ENCODE data around the gene SNAP23. TPM values are rescaled to one million over a fixed set of nuclear protein-coding genes. Genes with fewer than 3 reads are reported as not detected.
A peak's percentile ranks its signal among the peaks of the same experiment; 100 is the strongest.

SNAP23 gene
- total RNA-seq (10 to 100 TPM; 21.9 to 42.2 (median 31.6) TPM), polyA plus RNA-seq (10 to 100 TPM; 12.9 to 17.4 (median 17.2) TPM)
- long read RNA-seq, donor 1, transcript SNAP23-201 (8 exons, 2,687 nt), result major isoform, 6 of 33 reads
- long read RNA-seq, donor 1, partial matches to known transcripts, result 0 of 33 reads
- long read RNA-seq, donor 1, other reads (novel, unspliced or antisense), result 27 of 33 reads
- long read RNA-seq, donor 2, transcript SNAP23-201 (8 exons, 2,687 nt), result major isoform, 13 of 77 reads
- long read RNA-seq, donor 2, partial matches to known transcripts, result 4 of 77 reads
- long read RNA-seq, donor 2, other reads (novel, unspliced or antisense), result 60 of 77 reads

GRCh38 chr15:42495361-42496212 is at the start of gene SNAP23:
Gene SNAP23, plus strand, starts transcription at chr15:42495634. Its CDS starts 16,213 bp downstream, at chr15:42511847.
- peak within 1 kb of the TSS; percentile 85 for H3K27ac ChIP-seq
- WGBS, 3 donors, result 0% methylated on average over 38 to 43 of the region's 43 CpGs
- H3K4me3 ChIP-seq, result peak within 1 kb of the TSS; percentile 90
- peaks cover 25% of the 10 kb centered on the region for H3K4me1 ChIP-seq
- DNase-seq (peak; percentile 94 to 96), ATAC-seq (peak; percentile 92 to 95 (median 94))
- intact Hi-C loops (cut with DNase I), result no loop called here
- no peaks in the 10 kb centered on the region for H3K27me3 ChIP-seq (ENCODE audit: insufficient read depth in 3 of 3, low read length in 2 of 3)
- TF ChIP-seq, protein P1, sequence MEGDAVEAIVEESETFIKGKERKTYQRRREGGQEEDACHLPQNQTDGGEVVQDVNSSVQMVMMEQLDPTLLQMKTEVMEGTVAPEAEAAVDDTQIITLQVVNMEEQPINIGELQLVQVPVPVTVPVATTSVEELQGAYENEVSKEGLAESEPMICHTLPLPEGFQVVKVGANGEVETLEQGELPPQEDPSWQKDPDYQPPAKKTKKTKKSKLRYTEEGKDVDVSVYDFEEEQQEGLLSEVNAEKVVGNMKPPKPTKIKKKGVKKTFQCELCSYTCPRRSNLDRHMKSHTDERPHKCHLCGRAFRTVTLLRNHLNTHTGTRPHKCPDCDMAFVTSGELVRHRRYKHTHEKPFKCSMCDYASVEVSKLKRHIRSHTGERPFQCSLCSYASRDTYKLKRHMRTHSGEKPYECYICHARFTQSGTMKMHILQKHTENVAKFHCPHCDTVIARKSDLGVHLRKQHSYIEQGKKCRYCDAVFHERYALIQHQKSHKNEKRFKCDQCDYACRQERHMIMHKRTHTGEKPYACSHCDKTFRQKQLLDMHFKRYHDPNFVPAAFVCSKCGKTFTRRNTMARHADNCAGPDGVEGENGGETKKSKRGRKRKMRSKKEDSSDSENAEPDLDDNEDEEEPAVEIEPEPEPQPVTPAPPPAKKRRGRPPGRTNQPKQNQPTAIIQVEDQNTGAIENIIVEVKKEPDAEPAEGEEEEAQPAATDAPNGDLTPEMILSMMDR (IDR thresholded peaks at IDR 0.05), result no peak
- peaks cover 0 to 2% of the 10 kb centered on the region in 2 donors for H3K36me3 ChIP-seq (ENCODE audit: insufficient read depth in 1 of 2, low read depth in 1 of 2)
- no peaks in the 10 kb centered on the region for H3K9me3 ChIP-seq

GRCh38 chr15:42447599-42447998 is 47.8 kb upstream of the SNAP23 start:
- H3K36me3 ChIP-seq (ENCODE audit: insufficient read depth in 1 of 2, low read depth in 1 of 2), result peaks cover 13 to 79% of the 10 kb centered on the region in 2 donors
- no peaks in the 10 kb centered on the region for H3K9me3 ChIP-seq
- DNase-seq (no peak), ATAC-seq (peak; percentile 76 to 86 (median 83))
- H3K27ac ChIP-seq, result peak overlapping the region; percentile 90
- H3K27me3 ChIP-seq (ENCODE audit: insufficient read depth in 3 of 3, low read length in 2 of 3), result no peaks in the 10 kb centered on the region
- peaks cover 61% of the 10 kb centered on the region for H3K4me1 ChIP-seq
- intact Hi-C loops (cut with DNase I), result no loop called here
- WGBS, 3 donors, result 36 to 50% (median 43%) methylated on average over 2 of the region's 2 CpGs
- H3K4me3 ChIP-seq, result peak overlapping the region; percentile 57
- TF ChIP-seq, protein P1 (IDR thresholded peaks at IDR 0.05), result no peak

DNA sequence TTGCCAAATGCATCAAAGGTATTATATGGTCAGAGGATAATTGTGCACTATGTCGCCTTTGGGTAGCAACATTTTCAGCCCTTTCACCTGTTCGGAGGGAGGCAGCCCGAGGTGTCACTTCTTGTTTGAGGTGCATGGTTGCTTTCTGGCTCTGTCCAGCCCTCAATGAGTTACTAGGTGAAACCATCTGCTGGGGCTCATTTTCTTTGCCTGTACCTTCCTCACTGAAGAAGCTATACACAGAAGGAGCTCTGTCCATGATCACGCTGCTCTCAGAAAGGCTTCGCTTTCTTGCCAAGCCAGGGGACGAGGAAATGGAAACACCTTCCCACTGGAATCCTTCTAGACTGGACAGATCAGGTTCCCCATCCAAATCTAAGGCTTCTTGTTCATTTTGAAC is 47.2 kb upstream of the SNAP23 start:
- peak overlapping the region; percentile 90 for H3K27ac ChIP-seq
- ATAC-seq, result peak in 3 of 4 donors; percentile 1 to 11 (median 3)
- peak overlapping the region; percentile 57 for H3K4me3 ChIP-seq

DNA sequence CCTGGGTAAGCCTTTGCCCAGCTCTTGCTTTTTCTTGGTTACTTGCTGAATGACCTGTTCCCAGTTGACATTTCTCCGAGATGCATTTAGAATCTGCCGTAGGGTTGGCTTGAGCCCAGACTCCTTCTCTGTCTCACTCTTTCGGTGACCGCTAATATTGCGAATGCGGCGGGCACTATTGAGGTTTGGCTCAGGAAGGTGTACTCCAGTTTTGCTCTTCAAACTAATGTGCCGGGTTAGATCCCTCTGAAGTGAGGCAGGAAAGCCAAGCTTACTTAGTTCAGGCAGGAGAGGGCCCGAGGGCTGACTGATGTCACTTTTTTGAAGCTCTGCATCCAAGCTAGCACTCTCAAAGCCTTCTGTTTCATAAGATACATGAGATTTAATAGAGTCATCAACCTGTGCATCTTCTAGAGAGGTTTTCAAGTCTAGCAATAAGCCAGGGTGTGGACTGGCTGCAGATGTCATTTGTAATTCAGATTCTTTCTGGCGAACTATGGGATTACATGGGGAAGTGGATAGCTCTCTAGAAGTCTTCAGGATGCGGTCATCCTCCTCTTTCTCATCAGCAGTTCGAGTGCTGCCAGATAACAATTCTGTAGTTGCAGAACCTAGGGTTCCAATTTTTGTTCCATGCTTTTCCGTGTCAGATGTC is 45.5 kb upstream of the SNAP23 start:
- Histone ChIP-seq H3K9me3 (no peaks in the 10 kb centered on the region), H3K36me3 (ENCODE audit: insufficient read depth in 1 of 2, low read depth in 1 of 2) (peaks cover 4 to 63% of the 10 kb centered on the region in 2 donors), H3K27ac (peak overlapping the region; percentile 90), H3K4me1 (peaks cover 70% of the 10 kb centered on the region), H3K27me3 (ENCODE audit: insufficient read depth in 3 of 3, low read length in 2 of 3) (no peaks in the 10 kb centered on the region), H3K4me3 (peak overlapping the region; percentile 57)
- intact Hi-C loops (cut with DNase I), result no loop called here
- WGBS, 3 donors, result 34 to 56% (median 40%) methylated on average over 13 of the region's 13 CpGs
- peak; percentile 26 to 67 for DNase-seq
- peak; percentile 66 to 75 (median 70) for ATAC-seq
- TF ChIP-seq, protein P1 (IDR thresholded peaks at IDR 0.05), result no peak

More for the DNA sequence above, 47.2 kb upstream of the SNAP23 start:
- TF ChIP-seq, protein P1 (IDR thresholded peaks at IDR 0.05), result no peak
- Histone ChIP-seq H3K36me3 (ENCODE audit: insufficient read depth in 1 of 2, low read depth in 1 of 2) (peaks cover 13 to 73% of the 10 kb centered on the region in 2 donors), H3K27me3 (ENCODE audit: insufficient read depth in 3 of 3, low read length in 2 of 3) (no peaks in the 10 kb centered on the region), H3K9me3 (no peaks in the 10 kb centered on the region), H3K4me1 (peaks cover 66% of the 10 kb centered on the region)
- intact Hi-C loops (cut with DNase I), result no loop called here
- 57 to 77% (median 64%) methylated on average over 6 of the region's 6 CpGs for WGBS, 3 donors
- DNase-seq, result no peak
